GM23338 (cell line): ENCODE measurements around the gene NEMP1.

Experiments
- EZH2 ChIP-seq: fragments of 200-600 bp; sonication (generic); IDR thresholded peaks from one replicate; pipeline ENCODE4 v1.8.0; 2017; ENCODE audit warnings: antibody characterized with exemption, mild to moderate bottlenecking, low read depth; ENCODE audit not compliant: unreplicated experiment
- POLR2AphosphoS5 ChIP-seq: IDR thresholded peaks from 2 replicates; pipeline ENCODE4 v1.6.1; 2016; ENCODE audit warnings: antibody characterized with exemption, low read depth
- ZNF331 ChIP-seq: fragments of 250-450 bp; sonication (Bioruptor Pico); IDR thresholded peaks from 2 replicates; pipeline ENCODE4 v1.5.0; 2020; ENCODE audit warnings: low read depth, mild to moderate bottlenecking, moderate library complexity
- TF ChIP-seq, protein P1 (sequence below), 2 experiments: fragments of 200-600 bp in 1 of 2; sonication (generic) in 1 of 2; conservative IDR thresholded peaks; 2 replicates each; pipeline versions ENCODE4 v1.5.1 to v1.6.1; 2016 to 2017; ENCODE audit warnings: antibody characterized with exemption in 2 of 2, low read depth in 2 of 2, mild to moderate bottlenecking in 2 of 2, moderate library complexity in 1 of 2

DNA sequence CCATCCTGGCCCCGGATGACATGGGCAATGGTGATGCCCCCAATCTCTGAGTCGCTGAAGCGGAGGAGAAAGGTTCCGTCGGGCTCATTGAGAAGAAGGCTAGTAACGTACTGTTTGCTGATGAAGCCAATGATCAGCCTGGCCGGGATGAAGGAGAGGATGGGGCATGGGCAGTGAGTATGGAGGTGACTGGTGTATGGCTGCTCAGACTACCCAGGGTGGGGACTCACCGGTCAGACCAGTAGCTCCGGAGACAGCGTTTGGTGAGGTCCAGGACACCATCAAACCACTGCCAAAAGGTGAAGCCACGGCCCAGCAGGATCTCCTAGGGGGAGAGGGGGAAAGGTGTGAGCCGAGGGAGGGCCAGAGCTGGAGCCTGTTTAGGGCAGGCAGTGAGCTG, 21.2 kb upstream of the NEMP1 start:
- TF ChIP-seq, protein P1, sequence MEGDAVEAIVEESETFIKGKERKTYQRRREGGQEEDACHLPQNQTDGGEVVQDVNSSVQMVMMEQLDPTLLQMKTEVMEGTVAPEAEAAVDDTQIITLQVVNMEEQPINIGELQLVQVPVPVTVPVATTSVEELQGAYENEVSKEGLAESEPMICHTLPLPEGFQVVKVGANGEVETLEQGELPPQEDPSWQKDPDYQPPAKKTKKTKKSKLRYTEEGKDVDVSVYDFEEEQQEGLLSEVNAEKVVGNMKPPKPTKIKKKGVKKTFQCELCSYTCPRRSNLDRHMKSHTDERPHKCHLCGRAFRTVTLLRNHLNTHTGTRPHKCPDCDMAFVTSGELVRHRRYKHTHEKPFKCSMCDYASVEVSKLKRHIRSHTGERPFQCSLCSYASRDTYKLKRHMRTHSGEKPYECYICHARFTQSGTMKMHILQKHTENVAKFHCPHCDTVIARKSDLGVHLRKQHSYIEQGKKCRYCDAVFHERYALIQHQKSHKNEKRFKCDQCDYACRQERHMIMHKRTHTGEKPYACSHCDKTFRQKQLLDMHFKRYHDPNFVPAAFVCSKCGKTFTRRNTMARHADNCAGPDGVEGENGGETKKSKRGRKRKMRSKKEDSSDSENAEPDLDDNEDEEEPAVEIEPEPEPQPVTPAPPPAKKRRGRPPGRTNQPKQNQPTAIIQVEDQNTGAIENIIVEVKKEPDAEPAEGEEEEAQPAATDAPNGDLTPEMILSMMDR (conservative IDR thresholded peaks at IDR 0.05; ENCODE audit: low read depth in 2 of 2) = no peak
- TF ChIP-seq EZH2 = no peak
- TF ChIP-seq POLR2AphosphoS5 = no peak
- TF ChIP-seq ZNF331 (CRISPR knock-in tag) = no peak
